Keratinocyte (primary cell): ENCODE measurements around the gene IGFN1. TPM values are rescaled to one million over a fixed set of nuclear protein-coding genes. Genes with fewer than 3 reads are reported as not detected.

Source experiments
- DNase-seq: peaks from one replicate; pipeline ENCODE4 v3.0.0-alpha.2; 2011; ENCODE audit warnings: low read depth, missing footprints, low spot score
- FAIRE-seq: peaks from 2 replicates; lab custom pipeline; 2011; peaks lifted over from hg19 to GRCh38; lab: Jason Lieb, UNC
- H2AFZ ChIP-seq: 2 replicates; pipeline ENCODE4 v1.6.0; 2012; ENCODE audit warnings: low read length, control low read depth, inconsistent platforms; ENCODE audit not compliant: control insufficient read depth
- H3K27ac ChIP-seq: 2 replicates; pipeline ENCODE4 v1.5.1; 2011; ENCODE audit warnings: low read length; ENCODE audit not compliant: control insufficient read depth, insufficient read depth
- H3K27me3 ChIP-seq: 3 replicates; pipeline ENCODE4 v1.6.0; 2011; ENCODE audit warnings: low read length; ENCODE audit not compliant: control insufficient read depth, insufficient read depth; ENCODE audit errors: extremely low read depth
- H3K36me3 ChIP-seq, 2 experiments: 2 replicates in 1 of 2; 3 replicates in 1 of 2; pipeline ENCODE4 v1.5.1; 2011; ENCODE audit warnings: low read length in 2 of 2, mild to moderate bottlenecking in 1 of 2; ENCODE audit not compliant: control insufficient read depth in 2 of 2, insufficient read depth in 2 of 2; ENCODE audit errors: extremely low read depth in 1 of 2
- H3K4me1 ChIP-seq: 3 replicates; pipeline ENCODE4 v1.5.1; 2011; ENCODE audit warnings: low read length; ENCODE audit not compliant: control insufficient read depth, insufficient read depth; ENCODE audit errors: extremely low read depth
- H3K4me2 ChIP-seq: 3 replicates; pipeline ENCODE4 v1.6.0; 2011; ENCODE audit warnings: low read depth, low read length; ENCODE audit not compliant: control insufficient read depth, insufficient read depth; ENCODE audit errors: extremely low read depth
- H3K4me3 ChIP-seq, 3 experiments: fragments of 200-600 bp in 1 of 3; sonication (generic) in 1 of 3; 2 replicates in 2 of 3; 3 replicates in 1 of 3; pipeline ENCODE4 v1.5.1; 2011 to 2016; ENCODE audit warnings: low read length in 3 of 3, mild to moderate bottlenecking in 3 of 3, control low read depth in 2 of 3, inconsistent platforms in 1 of 3, low read depth in 1 of 3, mixed read lengths in 1 of 3, mixed run types in 1 of 3, moderate library complexity in 1 of 3; ENCODE audit not compliant: control insufficient read depth in 2 of 3, insufficient read depth in 2 of 3; ENCODE audit errors: extremely low read depth in 1 of 3
- H3K79me2 ChIP-seq: 2 replicates; pipeline ENCODE4 v1.6.0; 2012; ENCODE audit warnings: low read length; ENCODE audit not compliant: control insufficient read depth, insufficient read depth
- H3K9ac ChIP-seq: 3 replicates; pipeline ENCODE4 v1.6.0; 2011; ENCODE audit warnings: low read length; ENCODE audit not compliant: control insufficient read depth, insufficient read depth; ENCODE audit errors: extremely low read depth
- H3K9me1 ChIP-seq: 3 replicates; pipeline ENCODE4 v1.6.0; 2011; ENCODE audit warnings: low read length; ENCODE audit not compliant: control insufficient read depth, insufficient read depth; ENCODE audit errors: extremely low read depth
- H3K9me3 ChIP-seq: 2 replicates; pipeline ENCODE4 v1.5.1; 2012; ENCODE audit warnings: low read depth, low read length; ENCODE audit not compliant: control insufficient read depth
- H4K20me1 ChIP-seq: 3 replicates; pipeline ENCODE4 v1.6.0; 2011; ENCODE audit warnings: low read length; ENCODE audit not compliant: control insufficient read depth, insufficient read depth; ENCODE audit errors: extremely low read depth
- CTCF ChIP-seq, 3 experiments: IDR thresholded peaks in 1 of 3; conservative IDR thresholded peaks in 1 of 3; optimal IDR thresholded peaks in 1 of 3; 2 replicates in 2 of 3; 3 replicates in 1 of 3; pipeline versions ENCODE3 to v1.5.1; 2011; ENCODE audit warnings: low read length in 3 of 3, mild to moderate bottlenecking in 3 of 3, moderate library complexity in 2 of 3, control low read depth in 1 of 3, inconsistent platforms in 1 of 3; ENCODE audit not compliant: insufficient read depth in 2 of 3; ENCODE audit errors: extremely low read depth in 1 of 3
- EZH2 ChIP-seq: IDR thresholded peaks from one replicate; pipeline ENCODE4 v1.6.1; 2012; ENCODE audit warnings: inconsistent platforms, mild to moderate bottlenecking, low read length, moderate library complexity
- dilution Hi-C: fragments of 300-500 bp; cut with MboI; formaldehyde crosslinking; loops from one replicate; pipeline ENCODE4 v1.7.0; 2020; ENCODE audit warnings: low sequenced_read_pairs; ENCODE audit not compliant: extremely low pct_ligation_motif_present
- polyA plus RNA-seq, 5 experiments: library from polyadenylated mRNA; depleted of rRNA in 3 of 5; stranded (reverse) in 3 of 5; stranded (forward) in 1 of 5; unstranded in 1 of 5; fragments of >200 nt; gene quantifications; 1 replicate in 1 of 5; 2 replicates in 3 of 5; 3 replicates in 1 of 5; pipeline versions ENCODE4 v1.2.1 to v1.2.3, GENCODE V29; 2011 to 2012; ENCODE audit warnings: missing spikeins in 2 of 5, low read depth in 1 of 5, low replicate concordance in 1 of 5

The IGFN1 gene
- polyA plus RNA-seq, 1 donor (not counting 4 experiments of a cell fraction or from before 2014, with no cell fraction given) = not detected

- H3K9me3 ChIP-seq = no peaks in the 10 kb centered on the region
- no peak overlapping the region for H3K9ac ChIP-seq
- TF ChIP-seq CTCF (optimal IDR thresholded peaks at IDR 0.05 in 1 of 3, IDR thresholded peaks at IDR 0.05 in 1 of 3, conservative IDR thresholded peaks at IDR 0.05 in 1 of 3; ENCODE audit: extremely low read depth in 1 of 3, insufficient read depth in 2 of 3, low read length in 3 of 3) (no peak), EZH2 (no peak)
- H3K79me2 ChIP-seq = no peaks in the 10 kb centered on the region
- no peak for FAIRE-seq
- H2AFZ ChIP-seq = no peak overlapping the region
- no peak overlapping the region for H3K27ac ChIP-seq
- no peaks in the 10 kb centered on the region for H4K20me1 ChIP-seq
- H3K4me3 ChIP-seq = no peak overlapping the region
- no peak for DNase-seq
- H3K4me2 ChIP-seq = no peak overlapping the region
- H3K4me1 ChIP-seq = no peaks in the 10 kb centered on the region
- H3K9me1 ChIP-seq = no peaks in the 10 kb centered on the region
- peaks cover 35% of the 10 kb centered on the region for H3K27me3 ChIP-seq
- H3K36me3 ChIP-seq = no peaks in the 10 kb centered on the region
- dilution Hi-C loops = no loop called here
Measured at GRCh38 chr1:201214886-201215285, 24.3 kb downstream of the IGFN1 start.

GRCh38 chr1:201215531-201216357, 25.1 kb downstream of the IGFN1 start:
- DNase-seq (no peak), FAIRE-seq (no peak)
- dilution Hi-C loops = no loop called here
- Histone ChIP-seq H3K9me1 (no peaks in the 10 kb centered on the region), H3K4me3 (no peak overlapping the region), H4K20me1 (no peaks in the 10 kb centered on the region), H3K36me3 (no peaks in the 10 kb centered on the region), H3K9ac (no peak overlapping the region), H3K27me3 (peaks cover 35% of the 10 kb centered on the region), H3K9me3 (no peaks in the 10 kb centered on the region), H2AFZ (no peak overlapping the region), H3K27ac (no peak overlapping the region), H3K4me1 (no peaks in the 10 kb centered on the region), H3K4me2 (no peak overlapping the region), H3K79me2 (no peaks in the 10 kb centered on the region)
- no peak for TF ChIP-seq CTCF (optimal IDR thresholded peaks at IDR 0.05 in 1 of 3, IDR thresholded peaks at IDR 0.05 in 1 of 3, conservative IDR thresholded peaks at IDR 0.05 in 1 of 3; ENCODE audit: extremely low read depth in 1 of 3, insufficient read depth in 2 of 3, low read length in 3 of 3)
